HepG2 (cell line): ENCODE data around the gene MPV17L2. TPM values are rescaled to one million over a fixed set of nuclear protein-coding genes. Genes with fewer than 3 reads are reported as not detected.

ENCODE experiments used
- ATAD3A ChIP-seq: sonication (generic); formaldehyde crosslinking; IDR thresholded peaks from 2 replicates; pipeline ENCODE4 v1.4.0; 2020; ENCODE audit warnings: missing genetic modification reagents
- HNRNPUL1 ChIP-seq: fragments of 200-400 bp; formaldehyde crosslinking; IDR thresholded peaks from 2 replicates; pipeline ENCODE4 v1.6.1; 2017; ENCODE audit warnings: low read depth, mild to moderate bottlenecking, low read length, moderate library complexity
- HOXA9 ChIP-seq: sonication (generic); formaldehyde crosslinking; IDR thresholded peaks from 2 replicates; pipeline ENCODE4 v1.8.1; 2022; ENCODE audit warnings: missing genetic modification reagents, mild to moderate bottlenecking, moderate library complexity, borderline replicate concordance
- JARID2 ChIP-seq: sonication (generic); formaldehyde crosslinking; IDR thresholded peaks from 2 replicates; pipeline ENCODE4 v1.8.1; 2023; ENCODE audit warnings: missing genetic modification reagents, inconsistent platforms; ENCODE audit not compliant: insufficient replicate concordance
- MYC ChIP-seq: sonication (generic); formaldehyde crosslinking; IDR thresholded peaks from 2 replicates; pipeline ENCODE4 v1.9.0; 2021; ENCODE audit warnings: missing genetic modification reagents, borderline replicate concordance
- NFKBIZ ChIP-seq: IDR thresholded peaks from 2 replicates; pipeline ENCODE4 v1.6.1; 2018; ENCODE audit warnings: missing genetic modification reagents, missing compliant biosample characterization
- NFYC ChIP-seq: IDR thresholded peaks from 2 replicates; pipeline ENCODE4 v1.6.1; 2016; ENCODE audit warnings: missing genetic modification reagents, missing compliant biosample characterization
- SMAD3 ChIP-seq: sonication (generic); formaldehyde crosslinking; IDR thresholded peaks from 2 replicates; pipeline ENCODE4 v1.4.0; 2020; ENCODE audit warnings: missing genetic modification reagents
- SNAPC2 ChIP-seq: sonication (generic); formaldehyde crosslinking; IDR thresholded peaks from 2 replicates; pipeline ENCODE4 v1.8.1; 2022; ENCODE audit warnings: mild to moderate bottlenecking, missing genetic modification reagents
- SNAPC5 ChIP-seq: sonication (generic); formaldehyde crosslinking; IDR thresholded peaks from 2 replicates; pipeline ENCODE4 v1.8.1; 2023; ENCODE audit warnings: mild to moderate bottlenecking, missing genetic modification reagents, borderline replicate concordance
- SOX5 ChIP-seq: IDR thresholded peaks from 2 replicates; pipeline ENCODE4 v1.6.1; 2016; ENCODE audit warnings: borderline replicate concordance
- ZNF121 ChIP-seq: sonication (generic); formaldehyde crosslinking; IDR thresholded peaks from 2 replicates; pipeline ENCODE4 v1.5.0; 2020; ENCODE audit warnings: mild to moderate bottlenecking, missing genetic modification reagents
- ZNF138 ChIP-seq: sonication (generic); formaldehyde crosslinking; IDR thresholded peaks from 2 replicates; pipeline ENCODE4 v1.5.0; 2020; ENCODE audit warnings: mild to moderate bottlenecking, low read depth, missing genetic modification reagents
- ZNF17 ChIP-seq: sonication (generic); formaldehyde crosslinking; IDR thresholded peaks from 2 replicates; pipeline ENCODE4 v1.5.0; 2020; ENCODE audit warnings: mild to moderate bottlenecking, missing genetic modification reagents
- ZNF263 ChIP-seq: sonication (generic); formaldehyde crosslinking; IDR thresholded peaks from 2 replicates; pipeline ENCODE4 v1.4.0; 2020; ENCODE audit warnings: missing genetic modification reagents
- ZNF329 ChIP-seq: sonication (generic); formaldehyde crosslinking; IDR thresholded peaks from 2 replicates; pipeline ENCODE4 v1.9.0; 2021; ENCODE audit warnings: low read depth, mild to moderate bottlenecking, missing genetic modification reagents
- ZNF510 ChIP-seq: sonication (generic); formaldehyde crosslinking; IDR thresholded peaks from 2 replicates; pipeline ENCODE4 v1.4.0; 2020; ENCODE audit warnings: low read depth, mild to moderate bottlenecking, missing genetic modification reagents
- ZNF788 ChIP-seq: sonication (generic); formaldehyde crosslinking; IDR thresholded peaks from 2 replicates; pipeline ENCODE4 v1.5.0; 2020; ENCODE audit warnings: mild to moderate bottlenecking, missing genetic modification reagents, borderline replicate concordance
- polyA plus RNA-seq, 8 experiments: library from polyadenylated mRNA; depleted of rRNA in 3 of 8; stranded (reverse) in 7 of 8; unstranded in 1 of 8; fragments of >200 nt; fragmentation: Illumina TruSeq in 4 of 8; extraction: Trizol in 4 of 8; gene quantifications; 2 replicates each; pipeline versions ENCODE4 v1.2.1 to v1.2.3, GENCODE V29; 2011 to 2016; ENCODE audit warnings: low read depth in 4 of 8, missing spikeins in 1 of 8, mixed read lengths in 1 of 8; ENCODE audit not compliant: insufficient read depth in 1 of 8
- total RNA-seq, 5 experiments: library from RNA; depleted of rRNA; stranded (reverse); fragments of >200 nt; fragmentation: Illumina TruSeq; extraction: Trizol; gene quantifications; 2 replicates each; pipeline ENCODE4 v1.2.3, GENCODE V29; 2016; ENCODE audit warnings: low read depth in 1 of 5
- TF ChIP-seq, protein P1 (sequence below): sonication (generic); formaldehyde crosslinking; IDR thresholded peaks from 2 replicates; pipeline ENCODE4 v1.4.0; 2020; ENCODE audit warnings: mild to moderate bottlenecking, missing genetic modification reagents
- TF ChIP-seq, protein P2 (sequence below): IDR thresholded peaks from 2 replicates; pipeline ENCODE4 v1.6.1; 2016; ENCODE audit warnings: missing biosample characterization, missing genetic modification reagents, low read depth
- TF ChIP-seq, protein P3 (sequence below): sonication (generic); formaldehyde crosslinking; IDR thresholded peaks from 2 replicates; pipeline ENCODE4 v1.4.0; 2020; ENCODE audit warnings: mild to moderate bottlenecking, missing genetic modification reagents, borderline replicate concordance
- TF ChIP-seq, protein P4 (sequence below): fragments of 450-650 bp; IDR thresholded peaks from 2 replicates; pipeline ENCODE4 v1.6.1; 2017

The MPV17L2 gene
- total and polyA plus RNA-seq, 2 of the 13 experiments (the other 11 are each of a cell fraction or from before 2014, with no cell fraction given) = 13.6 to 16.7 TPM

DNA sequence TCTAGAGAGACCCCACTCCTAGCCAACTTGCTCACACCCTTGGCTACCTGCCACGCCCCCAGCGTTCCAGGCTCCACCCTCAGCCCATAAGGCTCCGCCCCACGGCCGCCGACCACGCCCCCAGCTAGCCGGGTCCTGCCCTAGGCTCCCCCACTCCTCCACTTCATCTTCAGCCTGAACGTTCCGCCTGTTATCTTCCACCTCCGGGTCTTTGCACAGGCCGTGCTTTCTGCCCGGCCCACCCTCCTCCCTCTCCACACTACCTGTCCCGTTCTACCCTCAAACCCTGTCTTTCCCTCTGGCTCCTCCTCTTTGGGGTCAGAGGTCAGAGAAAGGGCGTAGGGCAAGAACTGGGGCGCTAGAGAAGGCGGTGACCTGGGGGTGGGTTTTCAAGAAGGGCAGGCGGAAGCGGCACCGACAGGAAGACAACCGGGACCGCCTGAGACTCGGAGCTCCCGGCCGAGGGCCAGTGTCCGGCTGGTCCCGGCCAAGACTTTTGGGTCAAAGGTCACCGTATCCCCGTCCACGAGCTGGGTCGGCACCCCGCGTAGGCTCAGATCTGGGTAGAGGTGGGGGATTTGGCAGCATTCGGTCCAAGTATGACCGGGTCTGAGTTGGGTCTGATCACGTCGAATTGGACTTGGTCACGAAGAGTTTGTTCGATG lies 31.0 kb downstream of the MPV17L2 start (continued):
- TF ChIP-seq, protein P1, sequence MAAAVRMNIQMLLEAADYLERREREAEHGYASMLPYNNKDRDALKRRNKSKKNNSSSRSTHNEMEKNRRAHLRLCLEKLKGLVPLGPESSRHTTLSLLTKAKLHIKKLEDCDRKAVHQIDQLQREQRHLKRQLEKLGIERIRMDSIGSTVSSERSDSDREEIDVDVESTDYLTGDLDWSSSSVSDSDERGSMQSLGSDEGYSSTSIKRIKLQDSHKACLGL (CRISPR knock-in tag) = no peak
- TF ChIP-seq ATAD3A (CRISPR knock-in tag) (0 out of 2 replicates have a peak, but pooled peaks have one; percentile 4), ZNF138 (CRISPR knock-in tag) (no peak), SNAPC2 (CRISPR knock-in tag) (no peak), NFKBIZ (CRISPR knock-in tag) (no peak), HNRNPUL1 (no peak), ZNF329 (CRISPR knock-in tag) (0 out of 2 replicates have a peak, but pooled peaks have one; percentile 25), ZNF121 (CRISPR knock-in tag) (peak; percentile 77), SNAPC5 (no peak), ZNF17 (CRISPR knock-in tag) (no peak), HOXA9 (CRISPR knock-in tag) (no peak), ZNF510 (CRISPR knock-in tag) (peak; percentile 62; the same call in 1 of the 2 replicates), SOX5 (CRISPR knock-in tag) (no peak), JARID2 (CRISPR knock-in tag) (no peak), ZNF263 (CRISPR knock-in tag) (peak; percentile 68), ZNF788 (CRISPR knock-in tag) (0 out of 2 replicates have a peak, but pooled peaks have one; percentile 48), MYC (CRISPR knock-in tag) (no peak), NFYC (CRISPR knock-in tag) (peak; percentile 21; the same call in 1 of the 2 replicates), SMAD3 (CRISPR knock-in tag) (0 out of 2 replicates have a peak, but pooled peaks have one; percentile 5)
- TF ChIP-seq, protein P2, sequence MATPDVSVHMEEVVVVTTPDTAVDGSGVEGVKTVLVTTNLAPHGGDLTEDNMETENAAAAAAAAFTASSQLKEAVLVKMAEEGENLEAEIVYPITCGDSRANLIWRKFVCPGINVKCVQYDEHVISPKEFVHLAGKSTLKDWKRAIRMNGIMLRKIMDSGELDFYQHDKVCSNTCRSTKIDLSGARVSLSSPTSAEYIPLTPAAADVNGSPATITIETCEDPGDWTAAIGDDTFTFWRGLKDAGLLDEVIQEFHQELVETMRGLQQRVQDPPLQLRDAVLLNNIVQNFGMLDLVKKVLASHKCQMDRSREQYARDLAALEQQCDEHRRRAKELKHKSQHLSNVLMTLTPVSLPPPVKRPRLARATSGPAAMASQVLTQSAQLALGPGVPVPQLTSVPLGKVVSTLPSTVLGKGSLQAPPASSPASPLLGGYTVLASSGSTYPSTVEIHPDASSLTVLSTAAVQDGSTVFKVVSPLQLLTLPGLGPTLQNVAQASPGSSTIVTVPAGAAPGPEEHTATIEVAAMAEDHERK (CRISPR knock-in tag) = no peak
- TF ChIP-seq, protein P3, sequence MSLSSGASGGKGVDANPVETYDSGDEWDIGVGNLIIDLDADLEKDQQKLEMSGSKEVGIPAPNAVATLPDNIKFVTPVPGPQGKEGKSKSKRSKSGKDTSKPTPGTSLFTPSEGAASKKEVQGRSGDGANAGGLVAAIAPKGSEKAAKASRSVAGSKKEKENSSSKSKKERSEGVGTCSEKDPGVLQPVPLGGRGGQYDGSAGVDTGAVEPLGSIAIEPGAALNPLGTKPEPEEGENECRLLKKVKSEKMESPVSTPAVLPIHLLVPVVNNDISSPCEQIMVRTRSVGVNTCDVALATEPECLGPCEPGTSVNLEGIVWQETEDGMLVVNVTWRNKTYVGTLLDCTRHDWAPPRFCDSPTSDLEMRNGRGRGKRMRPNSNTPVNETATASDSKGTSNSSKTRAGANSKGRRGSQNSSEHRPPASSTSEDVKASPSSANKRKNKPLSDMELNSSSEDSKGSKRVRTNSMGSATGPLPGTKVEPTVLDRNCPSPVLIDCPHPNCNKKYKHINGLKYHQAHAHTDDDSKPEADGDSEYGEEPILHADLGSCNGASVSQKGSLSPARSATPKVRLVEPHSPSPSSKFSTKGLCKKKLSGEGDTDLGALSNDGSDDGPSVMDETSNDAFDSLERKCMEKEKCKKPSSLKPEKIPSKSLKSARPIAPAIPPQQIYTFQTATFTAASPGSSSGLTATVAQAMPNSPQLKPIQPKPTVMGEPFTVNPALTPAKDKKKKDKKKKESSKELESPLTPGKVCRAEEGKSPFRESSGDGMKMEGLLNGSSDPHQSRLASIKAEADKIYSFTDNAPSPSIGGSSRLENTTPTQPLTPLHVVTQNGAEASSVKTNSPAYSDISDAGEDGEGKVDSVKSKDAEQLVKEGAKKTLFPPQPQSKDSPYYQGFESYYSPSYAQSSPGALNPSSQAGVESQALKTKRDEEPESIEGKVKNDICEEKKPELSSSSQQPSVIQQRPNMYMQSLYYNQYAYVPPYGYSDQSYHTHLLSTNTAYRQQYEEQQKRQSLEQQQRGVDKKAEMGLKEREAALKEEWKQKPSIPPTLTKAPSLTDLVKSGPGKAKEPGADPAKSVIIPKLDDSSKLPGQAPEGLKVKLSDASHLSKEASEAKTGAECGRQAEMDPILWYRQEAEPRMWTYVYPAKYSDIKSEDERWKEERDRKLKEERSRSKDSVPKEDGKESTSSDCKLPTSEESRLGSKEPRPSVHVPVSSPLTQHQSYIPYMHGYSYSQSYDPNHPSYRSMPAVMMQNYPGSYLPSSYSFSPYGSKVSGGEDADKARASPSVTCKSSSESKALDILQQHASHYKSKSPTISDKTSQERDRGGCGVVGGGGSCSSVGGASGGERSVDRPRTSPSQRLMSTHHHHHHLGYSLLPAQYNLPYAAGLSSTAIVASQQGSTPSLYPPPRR (CRISPR knock-in tag) = no peak
- TF ChIP-seq, protein P4, sequence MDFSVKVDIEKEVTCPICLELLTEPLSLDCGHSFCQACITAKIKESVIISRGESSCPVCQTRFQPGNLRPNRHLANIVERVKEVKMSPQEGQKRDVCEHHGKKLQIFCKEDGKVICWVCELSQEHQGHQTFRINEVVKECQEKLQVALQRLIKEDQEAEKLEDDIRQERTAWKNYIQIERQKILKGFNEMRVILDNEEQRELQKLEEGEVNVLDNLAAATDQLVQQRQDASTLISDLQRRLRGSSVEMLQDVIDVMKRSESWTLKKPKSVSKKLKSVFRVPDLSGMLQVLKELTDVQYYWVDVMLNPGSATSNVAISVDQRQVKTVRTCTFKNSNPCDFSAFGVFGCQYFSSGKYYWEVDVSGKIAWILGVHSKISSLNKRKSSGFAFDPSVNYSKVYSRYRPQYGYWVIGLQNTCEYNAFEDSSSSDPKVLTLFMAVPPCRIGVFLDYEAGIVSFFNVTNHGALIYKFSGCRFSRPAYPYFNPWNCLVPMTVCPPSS = no peak
